NCI-H774 (cell line): ENCODE measurements around the gene RBM15.

Experiments used
- DNase-seq: peaks from one replicate; lab custom pipeline; 2025; lab: John Stamatoyannopoulos, UW

Gene RBM15

DNA sequence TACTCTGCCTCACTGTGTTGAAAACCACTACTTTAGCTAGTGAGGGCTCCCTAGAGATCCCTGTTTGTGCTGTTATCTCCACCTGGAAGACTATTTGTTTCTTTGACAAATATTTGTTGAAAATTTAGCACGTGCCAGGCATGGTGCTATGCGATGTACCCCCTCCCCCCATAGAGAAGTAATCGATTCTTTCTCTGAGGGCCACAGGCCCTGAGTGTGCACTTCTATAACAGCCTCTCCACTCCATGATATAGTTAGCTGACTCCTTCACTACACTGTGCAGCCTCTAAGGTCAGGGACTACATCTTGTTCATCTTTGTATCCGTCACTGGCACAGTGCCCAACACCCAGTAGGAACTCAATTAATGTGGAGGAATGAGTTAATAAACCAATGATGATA is 17.3 kb upstream of the RBM15 start:
- no peak for DNase-seq

DNA sequence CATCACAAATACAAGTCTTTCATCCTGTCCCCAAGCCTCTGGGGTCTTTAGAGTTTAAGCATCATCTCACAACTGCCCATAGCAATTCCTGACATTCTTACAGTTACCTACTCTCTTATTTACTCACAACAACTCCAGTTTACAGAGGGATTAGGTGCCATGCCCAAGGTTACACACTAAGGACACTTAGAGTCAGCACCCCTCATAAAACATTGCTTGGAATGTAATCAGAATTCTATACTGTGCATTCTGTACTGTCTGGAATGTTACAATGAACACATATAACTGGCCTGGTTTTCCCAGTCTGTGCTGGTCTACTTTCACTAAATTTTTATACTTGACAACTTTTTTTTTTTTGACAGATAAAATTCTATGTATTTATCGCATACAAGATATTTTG is 14.5 kb upstream of the RBM15 start:
- DNase-seq = no peak

- no peak for DNase-seq
Observed at GRCh38 chr1:110326826-110327225, 12.4 kb upstream of the RBM15 start.

DNA sequence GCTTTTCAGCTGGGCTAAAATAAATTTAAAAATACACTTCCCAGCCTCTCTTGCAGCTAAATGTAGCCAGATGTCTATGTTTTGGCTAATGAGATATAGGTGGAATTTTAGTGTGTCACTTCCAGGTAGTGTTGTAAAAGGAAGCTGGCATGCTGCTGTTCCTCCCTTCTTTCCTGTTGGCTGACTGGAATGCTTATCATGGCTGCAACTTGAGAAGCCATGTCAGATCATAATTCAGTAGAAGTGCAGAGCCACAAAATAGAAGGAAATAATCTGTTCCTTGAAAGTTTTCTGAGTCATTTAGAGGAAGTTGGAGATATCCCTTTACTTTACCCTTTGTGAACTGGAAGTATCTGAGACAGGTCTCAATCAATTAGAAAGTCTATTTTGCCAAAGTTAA is 10.9 kb upstream of the RBM15 start:
- no peak for DNase-seq

DNA sequence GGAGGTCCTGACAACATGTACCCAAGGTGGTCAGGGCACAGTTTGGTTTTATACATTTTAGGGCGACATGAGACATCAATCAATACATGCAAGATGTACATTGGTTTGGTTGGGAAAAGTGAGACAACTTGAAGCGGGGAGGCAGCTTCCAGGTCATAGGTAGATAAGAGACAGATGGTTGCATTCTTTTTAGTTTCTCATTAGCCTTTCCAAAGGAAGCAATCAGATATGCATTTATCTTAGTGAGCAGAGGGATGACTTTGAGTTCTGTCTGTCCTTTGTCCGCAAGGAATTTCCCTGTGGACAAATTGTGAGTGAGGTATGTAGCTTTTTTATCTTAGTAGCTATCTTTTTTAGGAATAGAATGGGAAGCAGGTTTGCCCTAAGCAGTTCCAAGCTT is 10.5 kb upstream of the RBM15 start:
- DNase-seq = no peak

GRCh38 chr1:110335265-110335664 is 3.9 kb upstream of the RBM15 start:
- DNase-seq = no peak

- no peak for DNase-seq
Observed at GRCh38 chr1:110336300-110337039, 2.7 kb upstream of the RBM15 start.

- peak; percentile 63 for DNase-seq
Observed at GRCh38 chr1:110337704-110338308, 1.4 kb upstream of the RBM15 start.

DNA sequence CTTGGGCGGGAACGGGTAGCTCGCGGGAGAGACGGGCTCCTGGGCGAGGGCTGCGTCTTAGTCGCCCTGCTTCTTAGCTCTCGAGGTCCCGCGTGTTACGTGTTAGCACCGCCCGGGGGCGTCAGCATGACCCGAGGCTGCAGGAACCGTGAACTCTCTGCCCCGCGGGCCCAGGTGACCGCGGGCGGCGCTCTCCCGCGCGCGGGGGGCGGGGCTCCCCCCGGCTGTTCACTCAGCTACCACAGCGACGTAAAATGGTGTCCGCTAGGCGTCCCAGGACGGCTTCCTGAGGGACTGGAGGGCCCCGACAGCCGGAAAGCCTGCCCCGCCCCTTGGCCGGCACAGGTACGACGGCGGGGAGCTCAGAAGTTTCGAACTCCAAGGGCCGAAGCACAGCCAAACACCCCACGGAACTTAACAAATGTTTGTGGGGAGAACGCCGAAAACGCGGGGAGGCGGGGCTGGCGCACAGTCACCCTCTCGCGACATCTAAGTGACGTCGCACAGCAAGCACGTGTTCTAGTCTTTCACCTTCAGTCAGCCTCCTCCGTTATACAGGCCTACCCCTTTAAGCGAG is 780 bp upstream of the RBM15 start:
- peak; percentile 91 for DNase-seq

DNA sequence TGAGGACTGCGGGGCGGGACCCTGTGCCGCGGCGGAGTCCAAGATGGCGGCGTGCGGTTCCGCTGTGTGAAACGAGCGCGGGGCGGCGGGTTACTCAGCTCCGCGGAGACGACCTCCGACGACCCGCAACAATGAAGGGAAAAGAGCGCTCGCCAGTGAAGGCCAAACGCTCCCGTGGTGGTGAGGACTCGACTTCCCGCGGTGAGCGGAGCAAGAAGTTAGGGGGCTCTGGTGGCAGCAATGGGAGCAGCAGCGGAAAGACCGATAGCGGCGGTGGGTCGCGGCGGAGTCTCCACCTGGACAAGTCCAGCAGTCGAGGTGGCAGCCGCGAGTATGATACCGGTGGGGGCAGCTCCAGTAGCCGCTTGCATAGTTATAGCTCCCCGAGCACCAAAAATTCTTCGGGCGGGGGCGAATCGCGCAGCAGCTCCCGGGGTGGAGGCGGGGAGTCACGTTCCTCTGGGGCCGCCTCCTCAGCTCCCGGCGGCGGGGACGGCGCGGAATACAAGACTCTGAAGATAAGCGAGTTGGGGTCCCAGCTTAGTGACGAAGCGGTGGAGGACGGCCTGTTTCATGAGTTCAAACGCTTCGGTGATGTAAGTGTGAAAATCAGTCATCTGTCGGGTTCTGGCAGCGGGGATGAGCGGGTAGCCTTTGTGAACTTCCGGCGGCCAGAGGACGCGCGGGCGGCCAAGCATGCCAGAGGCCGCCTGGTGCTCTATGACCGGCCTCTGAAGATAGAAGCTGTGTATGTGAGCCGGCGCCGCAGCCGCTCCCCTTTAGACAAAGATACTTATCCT is 430 bp downstream of the RBM15 start:
- peak; percentile 30 for DNase-seq

GRCh38 chr1:110340207-110340468 is 961 bp downstream of the RBM15 start:
- no peak for DNase-seq

- DNase-seq = no peak
Observed at GRCh38 chr1:110341146-110341871, 2.1 kb downstream of the RBM15 start.

DNA sequence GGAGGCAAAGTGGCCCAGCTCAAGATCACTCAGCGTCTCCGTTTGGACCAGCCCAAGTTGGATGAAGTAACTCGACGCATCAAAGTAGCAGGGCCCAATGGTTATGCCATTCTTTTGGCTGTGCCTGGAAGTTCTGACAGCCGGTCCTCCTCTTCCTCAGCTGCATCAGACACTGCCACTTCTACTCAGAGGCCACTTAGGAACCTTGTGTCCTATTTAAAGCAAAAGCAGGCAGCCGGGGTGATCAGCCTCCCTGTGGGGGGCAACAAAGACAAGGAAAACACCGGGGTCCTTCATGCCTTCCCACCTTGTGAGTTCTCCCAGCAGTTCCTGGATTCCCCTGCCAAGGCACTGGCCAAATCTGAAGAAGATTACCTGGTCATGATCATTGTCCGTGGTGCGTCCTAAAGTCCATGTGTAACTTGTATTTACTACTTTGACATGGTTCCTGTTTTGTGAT is 2.7 kb downstream of the RBM15 start:
- DNase-seq = no peak

GRCh38 chr1:110343249-110343648 is 4.1 kb downstream of the RBM15 start:
- DNase-seq = no peak

DNA sequence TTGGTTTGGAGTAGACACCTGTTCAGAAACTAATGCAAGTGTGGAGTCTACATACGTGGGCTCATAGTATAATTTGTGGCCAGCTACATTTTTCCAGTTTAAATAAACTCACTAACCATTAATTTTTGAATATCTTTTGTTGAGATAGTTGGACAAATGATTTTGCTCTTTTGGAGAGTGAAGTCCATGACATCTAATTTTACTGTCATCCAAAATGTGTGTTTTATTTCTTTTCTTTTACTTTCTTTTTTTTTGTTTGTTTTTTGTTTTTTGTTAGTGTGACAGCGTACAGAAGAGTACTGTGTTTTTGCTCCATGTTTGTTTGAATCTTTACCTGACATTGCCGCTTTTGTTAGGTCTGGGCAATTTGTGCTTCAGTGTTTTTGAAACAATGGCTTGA is 5.0 kb downstream of the RBM15 start:
- DNase-seq = no peak

DNA sequence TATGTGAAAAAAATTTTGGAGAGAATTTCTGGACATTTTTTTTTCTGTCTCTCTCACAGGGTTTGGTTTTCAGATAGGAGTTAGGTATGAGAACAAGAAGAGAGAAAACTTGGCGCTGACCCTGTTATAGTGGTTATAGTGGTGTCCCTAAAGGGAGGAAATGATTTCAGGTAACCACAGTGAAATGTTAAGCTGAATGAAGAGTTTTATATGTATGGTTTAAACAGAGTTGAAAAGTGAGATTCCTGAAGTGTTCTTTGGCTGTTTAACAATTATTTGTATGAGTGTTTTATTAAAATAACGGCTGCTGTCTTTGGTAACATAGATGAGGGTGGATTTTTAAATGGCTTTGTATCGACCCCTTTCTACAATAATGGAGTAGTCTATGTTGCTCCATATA is 6.3 kb downstream of the RBM15 start:
- DNase-seq = no peak

GRCh38 chr1:110346690-110347089 is 7.5 kb downstream of the RBM15 start:
- no peak for DNase-seq

- DNase-seq = no peak
Observed at GRCh38 chr1:110347182-110347893, 8.2 kb downstream of the RBM15 start.

DNA sequence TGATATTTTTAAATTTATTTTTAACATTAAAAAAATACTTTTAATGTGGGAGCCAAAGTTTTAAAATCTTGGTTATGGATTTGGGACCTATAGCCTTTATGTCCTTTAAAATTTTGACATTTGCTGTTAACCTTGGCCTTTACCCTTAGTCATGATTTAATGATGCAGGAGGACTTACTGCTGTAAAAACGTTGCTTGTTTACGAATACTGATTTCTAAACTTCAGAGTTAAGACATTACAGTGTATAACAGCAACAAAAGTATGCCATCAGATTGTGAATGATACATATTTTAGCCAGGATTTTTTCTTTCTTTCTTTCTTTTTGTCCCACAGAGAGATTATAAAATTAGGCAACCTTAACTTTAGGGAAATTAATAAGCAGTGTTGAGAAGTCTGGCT is 8.9 kb downstream of the RBM15 start:
- no peak for DNase-seq

GRCh38 chr1:110348771-110349170 is 9.6 kb downstream of the RBM15 start:
- no peak for DNase-seq

DNA sequence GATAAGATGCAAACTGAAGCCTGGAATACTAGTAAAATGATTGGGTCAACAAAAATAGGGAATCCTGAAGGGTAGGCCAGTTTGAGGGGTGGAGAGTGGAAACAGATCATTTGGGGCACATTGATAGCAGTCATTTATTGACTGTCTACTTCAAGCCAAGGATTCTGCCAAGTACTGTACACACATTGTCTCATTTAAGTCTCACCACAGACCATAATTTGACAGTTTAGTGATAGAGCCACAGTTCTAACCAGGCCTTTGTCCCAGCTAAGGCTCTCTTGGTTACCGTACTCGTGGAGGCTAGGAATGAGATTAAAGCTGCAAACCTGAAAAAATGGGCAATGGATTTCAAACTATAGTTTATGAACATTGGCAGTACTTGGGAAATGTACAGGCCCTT is 11.2 kb downstream of the RBM15 start:
- DNase-seq = no peak

- no peak for DNase-seq
Observed at GRCh38 chr1:110355321-110355720, 16.1 kb downstream of the RBM15 start.
